HFF-Myc (cell line): ENCODE data around the gene GOSR1.
A peak's percentile ranks its signal among the peaks of the same experiment; 100 is the strongest.
"Not testable (repeated sequence)": the region's sequence is repeated elsewhere in the genome, so short reads cannot be mapped to it uniquely, and the experiment has no call there.

ENCODE experiments used
- DNase-seq: peaks from one replicate; pipeline ENCODE4 v3.0.0-alpha.2; 2011; ENCODE audit warnings: low read depth; ENCODE audit errors: extremely low read depth
- H3K4me3 ChIP-seq: replicated peaks from 2 replicates; pipeline ENCODE4 v1.5.1; 2011; ENCODE audit warnings: low read depth, mild to moderate bottlenecking, control low read depth, low read length
- TF ChIP-seq, protein P1 (sequence below): IDR thresholded peaks from 2 replicates; pipeline ENCODE4 v1.5.1; 2012; ENCODE audit warnings: mild to moderate bottlenecking, low read depth, low read length, control low read depth; ENCODE audit errors: missing control alignments

GOSR1 gene

DNA sequence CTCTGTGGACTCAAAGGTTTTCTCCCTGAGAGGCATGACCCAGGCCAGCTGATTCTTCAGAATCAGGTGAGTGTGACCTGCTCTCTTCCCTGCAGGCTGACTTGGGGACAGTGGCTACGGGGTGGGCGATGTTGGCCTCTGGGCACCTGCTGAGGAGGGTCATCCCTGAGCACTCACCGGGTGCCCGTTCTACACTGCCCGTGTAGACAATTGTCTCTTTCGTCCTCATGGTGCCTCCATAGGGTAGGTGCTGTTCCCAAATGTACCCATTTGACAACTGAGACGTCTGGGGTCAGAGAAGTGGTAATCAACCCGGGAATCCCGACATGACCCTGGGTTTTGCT lies 74.8 kb downstream of the GOSR1 start:
- TF ChIP-seq, protein P1, sequence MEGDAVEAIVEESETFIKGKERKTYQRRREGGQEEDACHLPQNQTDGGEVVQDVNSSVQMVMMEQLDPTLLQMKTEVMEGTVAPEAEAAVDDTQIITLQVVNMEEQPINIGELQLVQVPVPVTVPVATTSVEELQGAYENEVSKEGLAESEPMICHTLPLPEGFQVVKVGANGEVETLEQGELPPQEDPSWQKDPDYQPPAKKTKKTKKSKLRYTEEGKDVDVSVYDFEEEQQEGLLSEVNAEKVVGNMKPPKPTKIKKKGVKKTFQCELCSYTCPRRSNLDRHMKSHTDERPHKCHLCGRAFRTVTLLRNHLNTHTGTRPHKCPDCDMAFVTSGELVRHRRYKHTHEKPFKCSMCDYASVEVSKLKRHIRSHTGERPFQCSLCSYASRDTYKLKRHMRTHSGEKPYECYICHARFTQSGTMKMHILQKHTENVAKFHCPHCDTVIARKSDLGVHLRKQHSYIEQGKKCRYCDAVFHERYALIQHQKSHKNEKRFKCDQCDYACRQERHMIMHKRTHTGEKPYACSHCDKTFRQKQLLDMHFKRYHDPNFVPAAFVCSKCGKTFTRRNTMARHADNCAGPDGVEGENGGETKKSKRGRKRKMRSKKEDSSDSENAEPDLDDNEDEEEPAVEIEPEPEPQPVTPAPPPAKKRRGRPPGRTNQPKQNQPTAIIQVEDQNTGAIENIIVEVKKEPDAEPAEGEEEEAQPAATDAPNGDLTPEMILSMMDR = no peak
- DNase-seq = no peak
- no peak overlapping the region for H3K4me3 ChIP-seq

DNA sequence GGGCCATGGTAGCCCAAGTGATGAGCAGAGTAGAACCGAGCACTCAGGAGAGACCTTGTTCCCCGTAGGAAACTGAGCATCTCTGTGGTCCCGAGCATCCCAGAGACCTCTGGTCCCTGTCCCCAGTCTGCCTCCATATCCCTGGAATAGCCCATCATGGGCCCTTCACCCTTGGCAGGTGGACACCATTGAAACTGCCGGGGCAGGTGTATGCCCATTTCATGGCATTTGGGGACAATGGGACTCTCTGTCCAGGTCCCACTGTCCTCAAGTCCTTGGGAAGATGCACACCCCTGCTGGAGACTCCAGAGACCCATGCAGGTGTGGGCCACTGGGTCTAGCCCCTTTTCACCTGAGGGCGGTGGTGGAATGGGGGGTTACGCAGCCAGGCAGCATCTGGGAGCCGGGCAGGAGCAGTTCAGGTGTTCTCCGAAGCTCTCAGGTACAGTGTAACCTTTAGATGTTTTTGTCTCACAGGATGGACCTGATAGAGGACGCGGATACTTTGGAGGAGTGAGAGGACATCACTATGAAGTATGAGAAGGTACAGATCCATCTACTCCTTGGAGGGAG lies 75.9 kb downstream of the GOSR1 start:
- TF ChIP-seq, protein P1 = no peak
- DNase-seq = no peak
- no peak overlapping the region for H3K4me3 ChIP-seq

DNA sequence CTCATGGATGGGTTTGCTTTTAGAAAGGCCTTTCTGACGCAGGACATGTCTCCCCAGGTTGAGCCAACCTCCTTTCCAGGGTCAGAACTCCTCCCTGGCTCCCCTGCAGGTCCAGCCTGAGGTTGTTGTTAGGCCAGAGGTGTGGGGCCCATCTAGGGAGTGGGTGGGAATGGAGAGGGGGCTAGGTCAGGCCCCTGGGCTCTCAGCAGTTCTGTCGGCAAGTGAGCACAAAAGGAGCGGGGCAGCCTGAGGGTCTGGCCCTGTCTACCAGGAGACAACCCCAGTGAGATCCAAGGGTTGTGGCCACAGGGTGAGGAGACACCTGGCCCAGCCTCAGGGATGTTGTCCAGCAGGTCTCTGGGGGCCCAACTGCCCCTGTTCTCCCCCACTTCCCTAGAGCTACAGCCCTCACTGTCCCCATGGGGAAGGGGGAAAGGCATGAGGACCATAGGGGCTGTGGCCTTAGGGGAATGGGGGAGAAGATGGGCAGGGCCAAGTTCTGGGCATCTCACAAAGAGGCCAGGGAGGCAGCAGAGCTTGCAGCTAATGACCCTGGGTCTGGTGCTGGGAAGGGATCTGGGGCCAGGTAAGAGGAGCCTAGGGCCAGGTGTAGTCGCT lies 76.7 kb downstream of the GOSR1 start:
- DNase-seq, H3K4me3 ChIP-seq: not testable (repeated sequence)

DNA sequence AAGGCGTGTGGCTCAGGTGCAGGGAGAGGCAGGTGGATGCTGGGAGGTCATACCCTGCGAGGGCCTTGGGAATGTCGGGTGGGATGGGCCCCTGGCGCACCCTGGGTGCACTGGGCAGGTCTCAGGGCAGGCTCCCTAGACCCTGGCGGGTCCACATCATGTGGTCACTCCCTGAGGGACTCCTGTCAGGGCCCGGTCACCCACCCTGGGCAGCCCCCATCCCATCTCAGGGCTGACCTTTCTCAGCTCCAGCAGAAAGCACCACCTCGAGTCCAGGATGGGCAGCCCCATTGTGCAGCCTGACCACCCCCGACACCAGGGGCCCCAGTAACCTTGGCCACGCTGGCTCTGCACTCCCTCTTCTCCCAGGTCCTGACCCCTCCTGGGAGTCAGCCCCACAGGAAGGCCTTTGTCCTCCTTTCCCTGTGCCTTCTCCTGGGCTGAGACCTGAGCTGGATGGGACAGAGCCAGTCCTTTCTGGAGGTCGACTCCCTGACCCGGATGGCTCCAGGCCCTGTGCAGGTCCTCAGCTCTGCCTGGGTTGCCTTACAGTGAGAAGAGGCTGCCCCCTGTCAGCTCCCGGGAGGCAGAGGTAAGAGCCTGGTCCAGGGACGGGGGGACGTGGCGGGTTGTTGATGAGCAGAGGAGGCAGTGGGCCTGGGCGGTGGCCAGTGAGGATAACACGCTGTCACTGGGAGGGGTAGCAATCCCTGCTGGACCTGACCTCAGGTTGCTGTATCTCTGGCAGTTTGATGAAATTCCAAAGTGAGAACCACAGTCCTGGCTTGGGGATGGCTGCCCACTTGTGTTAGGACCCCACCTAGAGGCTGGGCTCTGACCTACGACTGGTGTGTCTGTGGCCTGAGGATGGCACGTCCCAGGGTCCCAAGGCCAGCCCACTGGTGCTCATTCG lies 77.9 kb downstream of the GOSR1 start:
- TF ChIP-seq, protein P1 = peak; percentile 43

DNA sequence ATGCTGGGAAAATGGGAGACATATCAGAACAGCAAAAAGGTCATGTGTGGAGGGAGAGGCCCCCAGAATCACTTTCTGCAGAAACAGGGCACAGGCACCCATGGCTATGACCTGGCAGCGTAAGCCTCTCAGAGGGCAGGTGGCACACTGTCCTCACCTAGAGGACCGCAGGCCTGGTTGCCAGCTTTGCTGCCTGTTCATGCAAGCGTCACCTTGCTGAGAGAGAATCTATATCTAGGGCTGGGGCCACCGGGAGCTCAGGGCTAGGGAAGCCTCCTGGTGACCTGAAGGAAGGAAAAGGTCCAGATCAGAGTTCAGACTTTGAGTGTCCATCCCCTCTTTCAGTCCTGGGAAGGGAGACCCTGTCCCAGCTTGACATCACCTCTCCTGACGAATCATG lies 78.7 kb downstream of the GOSR1 start:
- H3K4me3 ChIP-seq = no peak overlapping the region
- TF ChIP-seq, protein P1 = no peak
- DNase-seq = no peak

More for the DNA sequence above, 77.9 kb downstream of the GOSR1 start:
- no peak overlapping the region for H3K4me3 ChIP-seq
- DNase-seq = no peak

DNA sequence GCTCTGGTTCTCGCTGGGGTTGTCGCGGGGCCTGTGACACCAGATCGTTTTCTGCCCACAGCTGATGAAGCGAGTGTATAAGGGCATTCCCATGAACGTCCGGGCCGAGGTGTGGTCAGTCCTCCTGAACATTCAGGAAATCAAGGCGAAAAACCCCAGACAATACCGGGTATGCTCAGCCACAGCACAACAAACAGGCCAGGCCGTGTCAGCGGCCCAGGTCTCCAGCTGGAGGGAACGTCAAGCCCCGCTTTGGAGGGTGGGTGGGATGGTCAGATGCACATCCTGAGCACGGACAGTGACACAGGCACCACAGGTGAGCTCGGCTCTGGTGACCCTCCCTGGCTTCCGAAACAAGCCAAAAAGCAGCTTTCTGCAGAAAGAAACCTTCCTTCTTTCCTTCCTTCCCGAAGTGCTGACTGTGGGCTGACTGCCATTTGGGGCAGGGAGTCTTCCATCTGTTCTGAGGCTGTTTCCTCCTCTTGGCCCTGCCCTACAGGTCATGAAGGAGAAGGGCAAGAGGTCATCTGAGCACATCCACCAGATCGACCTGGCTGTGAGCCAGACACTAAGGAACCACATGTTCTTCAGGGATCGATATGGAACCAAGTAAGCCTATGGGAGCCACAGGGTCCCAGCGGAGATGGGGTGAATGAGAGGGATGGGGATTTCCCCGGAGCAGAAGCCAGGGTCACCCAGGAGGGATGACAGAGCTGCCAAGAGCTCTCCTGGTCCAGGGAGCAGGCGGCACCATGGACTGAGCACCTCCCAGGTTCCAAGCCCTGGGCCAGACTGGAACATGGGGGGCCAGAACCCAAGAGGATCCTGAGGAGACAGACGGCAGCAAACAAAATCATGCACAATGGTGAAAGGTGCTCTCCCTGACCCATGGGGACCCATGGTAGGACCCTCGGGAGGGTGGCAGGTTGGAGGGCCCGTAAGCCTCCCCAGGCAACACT lies 79.4 kb downstream of the GOSR1 start:
- DNase-seq = no peak
- TF ChIP-seq, protein P1 = no peak
- H3K4me3 ChIP-seq = no peak overlapping the region
